OCI-LY3 (cell line): Measurements from ENCODE around the gene MICALL2.

Source experiments
- CTCF ChIP-seq: fragments of 200-600, 300-600 bp; sonication (generic); IDR thresholded peaks from 2 replicates; pipeline ENCODE4 v1.5.1; 2014; ENCODE audit warnings: antibody characterized with exemption, low read length, low read depth
- EZH2phosphoT487 ChIP-seq: fragments of 200-600 bp; shearing (Covaris generic); IDR thresholded peaks from 2 replicates; pipeline ENCODE4 v1.6.1; 2018; ENCODE audit warnings: antibody characterized with exemption, mixed run types, low read depth

- no peak for TF ChIP-seq CTCF
- no peak for TF ChIP-seq EZH2phosphoT487
These were observed 37.3 kb downstream of the MICALL2 start for GRCh38 chr7:1421946-1422345.
